ENCODE measurements around the gene CLEC20A. TPM values are rescaled to one million over a fixed set of nuclear protein-coding genes. Genes with fewer than 3 reads are reported as not detected.

The CLEC20A gene
- total RNA-seq, 1 donor from 2014 or later, result not detected

- no peak overlapping the region for H3K4me3 Mint-ChIP-seq
- H3K27ac Mint-ChIP-seq, result no peak overlapping the region
- no peaks in the 10 kb centered on the region for H3K4me1 Mint-ChIP-seq
- no peak for DNase-seq
- no peaks in the 10 kb centered on the region for H3K36me3 Mint-ChIP-seq (ENCODE audit: low read depth)
- intact Hi-C loops (cut with micrococcal nuclease), result no loop called here
- peaks cover 5% of the 10 kb centered on the region for H3K27me3 Mint-ChIP-seq
- H3K9me3 Mint-ChIP-seq, result no peaks in the 10 kb centered on the region
These were observed 8.4 kb downstream of the CLEC20A start for GRCh38 chr1:178488393-178488792.

GRCh38 chr1:178487070-178487615, 9.6 kb downstream of the CLEC20A start:
- Mint-ChIP-seq H3K27me3 (peaks cover 5% of the 10 kb centered on the region), H3K4me3 (no peak overlapping the region), H3K9me3 (no peaks in the 10 kb centered on the region), H3K36me3 (ENCODE audit: low read depth) (no peaks in the 10 kb centered on the region), H3K4me1 (no peaks in the 10 kb centered on the region), H3K27ac (no peak overlapping the region)
- DNase-seq, result no peak
- intact Hi-C loops (cut with micrococcal nuclease), result no loop called here

GRCh38 chr1:178486100-178487069, 10.4 kb downstream of the CLEC20A start:
- no peaks in the 10 kb centered on the region for H3K9me3 Mint-ChIP-seq
- peaks cover 5% of the 10 kb centered on the region for H3K27me3 Mint-ChIP-seq
- intact Hi-C loops (cut with micrococcal nuclease), result no loop called here
- H3K27ac Mint-ChIP-seq, result no peak overlapping the region
- DNase-seq, result no peak
- no peaks in the 10 kb centered on the region for H3K36me3 Mint-ChIP-seq (ENCODE audit: low read depth)
- no peak overlapping the region for H3K4me3 Mint-ChIP-seq
- no peaks in the 10 kb centered on the region for H3K4me1 Mint-ChIP-seq

- no peaks in the 10 kb centered on the region for H3K36me3 Mint-ChIP-seq (ENCODE audit: low read depth)
- no peaks in the 10 kb centered on the region for H3K9me3 Mint-ChIP-seq
- no peaks in the 10 kb centered on the region for H3K4me1 Mint-ChIP-seq
- H3K27me3 Mint-ChIP-seq, result peaks cover 5% of the 10 kb centered on the region
- no peak overlapping the region for H3K4me3 Mint-ChIP-seq
- intact Hi-C loops (cut with micrococcal nuclease), result no loop called here
- no peak for DNase-seq
- H3K27ac Mint-ChIP-seq, result no peak overlapping the region
These were observed 11.2 kb downstream of the CLEC20A start for GRCh38 chr1:178485541-178485981.

- Mint-ChIP-seq H3K9me3 (no peaks in the 10 kb centered on the region), H3K36me3 (ENCODE audit: low read depth) (no peaks in the 10 kb centered on the region), H3K4me1 (no peaks in the 10 kb centered on the region), H3K27ac (no peak overlapping the region), H3K27me3 (peaks cover 5% of the 10 kb centered on the region), H3K4me3 (no peak overlapping the region)
- no peak for DNase-seq
- intact Hi-C loops (cut with micrococcal nuclease), result no loop called here
These were observed 12.0 kb downstream of the CLEC20A start for GRCh38 chr1:178484698-178485225.

- H3K27me3 Mint-ChIP-seq, result peaks cover 5% of the 10 kb centered on the region
- DNase-seq, result no peak
- H3K4me3 Mint-ChIP-seq, result no peak overlapping the region
- H3K9me3 Mint-ChIP-seq, result no peaks in the 10 kb centered on the region
- H3K36me3 Mint-ChIP-seq (ENCODE audit: low read depth), result no peaks in the 10 kb centered on the region
- H3K4me1 Mint-ChIP-seq, result no peaks in the 10 kb centered on the region
- no peak overlapping the region for H3K27ac Mint-ChIP-seq
- intact Hi-C loops (cut with micrococcal nuclease), result no loop called here
These were observed 13.4 kb downstream of the CLEC20A start for GRCh38 chr1:178483251-178483957.

GRCh38 chr1:178477841-178478240, 18.9 kb downstream of the CLEC20A start:
- Mint-ChIP-seq H3K27me3 (peaks cover 7% of the 10 kb centered on the region), H3K4me1 (no peaks in the 10 kb centered on the region), H3K4me3 (no peak overlapping the region)

GRCh38 chr1:178477373-178477772, 19.4 kb downstream of the CLEC20A start:
- no peak overlapping the region for H3K27ac Mint-ChIP-seq
- no peaks in the 10 kb centered on the region for H3K36me3 Mint-ChIP-seq (ENCODE audit: low read depth)
- no peaks in the 10 kb centered on the region for H3K4me1 Mint-ChIP-seq
- peaks cover 10% of the 10 kb centered on the region for H3K27me3 Mint-ChIP-seq
- no peaks in the 10 kb centered on the region for H3K9me3 Mint-ChIP-seq
- H3K4me3 Mint-ChIP-seq, result no peak overlapping the region
- intact Hi-C loops (cut with micrococcal nuclease), result no loop called here
- DNase-seq, result no peak

More at GRCh38 chr1:178477841-178478240, 18.9 kb downstream of the CLEC20A start:
- Mint-ChIP-seq H3K9me3 (no peaks in the 10 kb centered on the region), H3K27ac (no peak overlapping the region), H3K36me3 (ENCODE audit: low read depth) (no peaks in the 10 kb centered on the region)
- no peak for DNase-seq
- intact Hi-C loops (cut with micrococcal nuclease), result no loop called here

- Mint-ChIP-seq H3K27me3 (peaks cover 11% of the 10 kb centered on the region), H3K9me3 (no peaks in the 10 kb centered on the region), H3K27ac (no peak overlapping the region), H3K4me1 (no peaks in the 10 kb centered on the region), H3K36me3 (ENCODE audit: low read depth) (no peaks in the 10 kb centered on the region), H3K4me3 (no peak overlapping the region)
- no peak for DNase-seq
- intact Hi-C loops (cut with micrococcal nuclease), result no loop called here
These were observed 24.2 kb downstream of the CLEC20A start for GRCh38 chr1:178472531-178472930.

- Mint-ChIP-seq H3K36me3 (ENCODE audit: low read depth) (no peaks in the 10 kb centered on the region), H3K4me3 (no peak overlapping the region), H3K27me3 (peaks cover 8% of the 10 kb centered on the region), H3K27ac (no peak overlapping the region), H3K4me1 (no peaks in the 10 kb centered on the region), H3K9me3 (no peaks in the 10 kb centered on the region)
- intact Hi-C loops (cut with micrococcal nuclease), result no loop called here
- no peak for DNase-seq
These were observed 26.3 kb downstream of the CLEC20A start for GRCh38 chr1:178470411-178470960.

GRCh38 chr1:178467837-178468236, 28.9 kb downstream of the CLEC20A start:
- no peak for DNase-seq
- Mint-ChIP-seq H3K36me3 (ENCODE audit: low read depth) (no peaks in the 10 kb centered on the region), H3K4me3 (no peak overlapping the region), H3K27me3 (peaks cover 7% of the 10 kb centered on the region), H3K27ac (no peak overlapping the region), H3K4me1 (no peaks in the 10 kb centered on the region), H3K9me3 (no peaks in the 10 kb centered on the region)
- intact Hi-C loops (cut with micrococcal nuclease), result no loop called here

GRCh38 chr1:178465011-178465410, 31.8 kb downstream of the CLEC20A start:
- no peak for DNase-seq
- Mint-ChIP-seq H3K9me3 (no peaks in the 10 kb centered on the region), H3K27me3 (peaks cover 3% of the 10 kb centered on the region), H3K27ac (no peak overlapping the region), H3K4me3 (no peak overlapping the region), H3K4me1 (no peaks in the 10 kb centered on the region), H3K36me3 (ENCODE audit: low read depth) (no peaks in the 10 kb centered on the region)
- intact Hi-C loops (cut with micrococcal nuclease), result no loop called here

- Mint-ChIP-seq H3K27ac (no peak overlapping the region), H3K36me3 (ENCODE audit: low read depth) (no peaks in the 10 kb centered on the region), H3K9me3 (no peaks in the 10 kb centered on the region), H3K27me3 (peaks cover 3% of the 10 kb centered on the region), H3K4me3 (no peak overlapping the region), H3K4me1 (no peaks in the 10 kb centered on the region)
- intact Hi-C loops (cut with micrococcal nuclease), result no loop called here
- no peak for DNase-seq
These were observed 32.2 kb downstream of the CLEC20A start for GRCh38 chr1:178464566-178464965.
